Stomach smooth muscle (tissue), 2 donors: ENCODE measurements around the gene FARP1.

Experiments
- H3K27ac ChIP-seq: one replicate; pipeline ENCODE4 v1.7.0; 2013; ENCODE audit warnings: mild to moderate bottlenecking, low read length, inconsistent platforms
- H3K27me3 ChIP-seq, 2 donors: one replicate each; pipeline ENCODE4 v1.7.0; 2013; ENCODE audit warnings: low read length in 2 of 2; ENCODE audit not compliant: insufficient read depth in 2 of 2, control insufficient read depth in 1 of 2
- H3K36me3 ChIP-seq, 2 donors: one replicate each; pipeline ENCODE4 v1.7.0; 2013; ENCODE audit warnings: low read length in 2 of 2; ENCODE audit not compliant: control insufficient read depth in 2 of 2, insufficient read depth in 2 of 2
- H3K4me1 ChIP-seq: one replicate; pipeline ENCODE4 v1.7.0; 2013; ENCODE audit warnings: low read length; ENCODE audit not compliant: control insufficient read depth, insufficient read depth
- H3K4me3 ChIP-seq, 2 donors: one replicate each; pipeline ENCODE4 v1.7.0; 2013; ENCODE audit warnings: low read length in 2 of 2
- H3K9ac ChIP-seq, 2 donors: one replicate each; pipeline ENCODE4 v1.7.0; 2013; ENCODE audit warnings: low read length in 2 of 2, mild to moderate bottlenecking in 1 of 2
- H3K9me3 ChIP-seq, 2 donors: one replicate each; pipeline ENCODE4 v1.7.0; 2013; ENCODE audit warnings: low read length in 2 of 2; ENCODE audit not compliant: control insufficient read depth in 2 of 2
- donor health status: healthy.
- donor health status: Pancreatic carcinoma.

The FARP1 gene

GRCh38 chr13:98401934-98402333, 259.0 kb downstream of the FARP1 start:
- H3K9me3 ChIP-seq = no peaks in the 10 kb centered on the region
- H3K27me3 ChIP-seq = no peaks in the 10 kb centered on the region
- H3K4me3 ChIP-seq = no peak overlapping the region
- no peak overlapping the region for H3K9ac ChIP-seq
- H3K27ac ChIP-seq = no peak overlapping the region
- H3K4me1 ChIP-seq = no peaks in the 10 kb centered on the region
- H3K36me3 ChIP-seq = peaks cover 0 to 6% of the 10 kb centered on the region in 2 donors

- Histone ChIP-seq H3K27ac (no peak overlapping the region), H3K27me3 (no peaks in the 10 kb centered on the region), H3K9me3 (no peaks in the 10 kb centered on the region), H3K4me3 (no peak overlapping the region), H3K4me1 (no peaks in the 10 kb centered on the region), H3K36me3 (peaks cover 0 to 6% of the 10 kb centered on the region in 2 donors), H3K9ac (no peak overlapping the region)
These were observed 260.2 kb downstream of the FARP1 start for GRCh38 chr13:98403076-98403475.

- no peak overlapping the region for H3K27ac ChIP-seq
- H3K4me1 ChIP-seq = no peaks in the 10 kb centered on the region
- H3K4me3 ChIP-seq = no peak overlapping the region
- H3K9ac ChIP-seq = no peak overlapping the region
- no peaks in the 10 kb centered on the region for H3K27me3 ChIP-seq
- peaks cover 1 to 8% of the 10 kb centered on the region in 2 donors for H3K36me3 ChIP-seq
- no peaks in the 10 kb centered on the region for H3K9me3 ChIP-seq
These were observed 262.2 kb downstream of the FARP1 start for GRCh38 chr13:98405107-98405571.

GRCh38 chr13:98405690-98406344, 262.9 kb downstream of the FARP1 start:
- no peaks in the 10 kb centered on the region for H3K4me1 ChIP-seq
- no peaks in the 10 kb centered on the region for H3K9me3 ChIP-seq
- peaks cover 6 to 8% of the 10 kb centered on the region in 2 donors for H3K36me3 ChIP-seq
- H3K9ac ChIP-seq = no peak overlapping the region
- no peak overlapping the region for H3K4me3 ChIP-seq
- H3K27me3 ChIP-seq = no peaks in the 10 kb centered on the region
- no peak overlapping the region for H3K27ac ChIP-seq

GRCh38 chr13:98406427-98406826, 263.5 kb downstream of the FARP1 start:
- Histone ChIP-seq H3K9me3 (no peaks in the 10 kb centered on the region), H3K27ac (no peak overlapping the region), H3K4me1 (no peaks in the 10 kb centered on the region), H3K36me3 (peaks cover 8 to 12% of the 10 kb centered on the region in 2 donors), H3K27me3 (no peaks in the 10 kb centered on the region), H3K9ac (no peak overlapping the region), H3K4me3 (no peak overlapping the region)

GRCh38 chr13:98406971-98407370, 264.1 kb downstream of the FARP1 start:
- Histone ChIP-seq H3K9me3 (no peaks in the 10 kb centered on the region), H3K4me1 (no peaks in the 10 kb centered on the region), H3K36me3 (peaks cover 14 to 16% of the 10 kb centered on the region in 2 donors), H3K9ac (no peak overlapping the region), H3K4me3 (no peak overlapping the region), H3K27me3 (no peaks in the 10 kb centered on the region), H3K27ac (no peak overlapping the region)

- no peak overlapping the region for H3K4me3 ChIP-seq
- H3K4me1 ChIP-seq = no peaks in the 10 kb centered on the region
- no peak overlapping the region for H3K9ac ChIP-seq
- H3K27ac ChIP-seq = no peak overlapping the region
- no peaks in the 10 kb centered on the region for H3K27me3 ChIP-seq
- H3K9me3 ChIP-seq = no peaks in the 10 kb centered on the region
- peaks cover 16% of the 10 kb centered on the region in 2 donors for H3K36me3 ChIP-seq
These were observed 264.7 kb downstream of the FARP1 start for GRCh38 chr13:98407575-98407974.

- Histone ChIP-seq H3K4me3 (no peak overlapping the region), H3K36me3 (peaks cover 18 to 21% of the 10 kb centered on the region in 2 donors), H3K27me3 (no peaks in the 10 kb centered on the region), H3K9me3 (no peaks in the 10 kb centered on the region), H3K4me1 (no peaks in the 10 kb centered on the region), H3K9ac (no peak overlapping the region), H3K27ac (no peak overlapping the region)
These were observed 266.4 kb downstream of the FARP1 start for GRCh38 chr13:98409281-98409680.

GRCh38 chr13:98410612-98411011, 267.7 kb downstream of the FARP1 start:
- Histone ChIP-seq H3K9me3 (no peaks in the 10 kb centered on the region), H3K4me3 (no peak overlapping the region), H3K36me3 (peaks cover 26 to 28% of the 10 kb centered on the region in 2 donors), H3K4me1 (no peaks in the 10 kb centered on the region), H3K27ac (no peak overlapping the region), H3K9ac (no peak overlapping the region), H3K27me3 (no peaks in the 10 kb centered on the region)

GRCh38 chr13:98411013-98411412, 268.1 kb downstream of the FARP1 start:
- Histone ChIP-seq H3K27ac (no peak overlapping the region), H3K36me3 (peaks cover 27 to 30% of the 10 kb centered on the region in 2 donors), H3K4me1 (no peaks in the 10 kb centered on the region), H3K4me3 (no peak overlapping the region), H3K9me3 (no peaks in the 10 kb centered on the region), H3K9ac (no peak overlapping the region), H3K27me3 (no peaks in the 10 kb centered on the region)

- Histone ChIP-seq H3K4me3 (no peak overlapping the region), H3K9ac (no peak overlapping the region), H3K27me3 (no peaks in the 10 kb centered on the region), H3K4me1 (no peaks in the 10 kb centered on the region), H3K9me3 (no peaks in the 10 kb centered on the region), H3K36me3 (peaks cover 32 to 34% of the 10 kb centered on the region in 2 donors), H3K27ac (no peak overlapping the region)
These were observed 268.8 kb downstream of the FARP1 start for GRCh38 chr13:98411617-98412265.
